Stimulated activated CD4-positive, alpha-beta T cell treated with anti-CD3 and anti-CD28 coated beads, Interleukin-4, amount 100 ng/mL, for 48 hours (primary cell): ENCODE results near the gene CLOCK.

Experiments used
- DNase-seq, 2 donors: peaks; one replicate each; pipeline ENCODE4 v3.0.0-alpha.2; 2020; ENCODE audit warnings: low read depth in 2 of 2

CLOCK gene

GRCh38 chr4:55381502-55381901 is 165.2 kb downstream of the CLOCK start:
- DNase-seq: no peak

DNA sequence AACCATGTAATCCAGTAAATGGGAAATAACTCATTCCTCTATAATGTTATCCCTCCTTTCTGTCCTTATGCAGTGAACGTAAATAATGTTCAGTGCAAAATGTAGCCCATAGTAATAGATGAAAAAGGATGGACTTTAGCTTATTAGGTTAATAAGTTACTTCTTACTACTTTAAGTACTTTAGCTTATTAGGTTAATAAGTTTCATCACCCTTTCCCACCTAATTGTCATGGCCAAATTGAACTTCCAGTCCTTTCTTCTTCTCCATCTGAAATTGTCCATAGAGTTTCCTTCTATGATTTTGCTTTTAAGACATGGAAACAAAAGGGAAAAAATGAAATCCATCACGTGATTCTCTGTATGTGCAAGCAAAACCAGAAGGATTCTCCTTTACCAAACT is 166.1 kb downstream of the CLOCK start:
- no peak for DNase-seq

DNA sequence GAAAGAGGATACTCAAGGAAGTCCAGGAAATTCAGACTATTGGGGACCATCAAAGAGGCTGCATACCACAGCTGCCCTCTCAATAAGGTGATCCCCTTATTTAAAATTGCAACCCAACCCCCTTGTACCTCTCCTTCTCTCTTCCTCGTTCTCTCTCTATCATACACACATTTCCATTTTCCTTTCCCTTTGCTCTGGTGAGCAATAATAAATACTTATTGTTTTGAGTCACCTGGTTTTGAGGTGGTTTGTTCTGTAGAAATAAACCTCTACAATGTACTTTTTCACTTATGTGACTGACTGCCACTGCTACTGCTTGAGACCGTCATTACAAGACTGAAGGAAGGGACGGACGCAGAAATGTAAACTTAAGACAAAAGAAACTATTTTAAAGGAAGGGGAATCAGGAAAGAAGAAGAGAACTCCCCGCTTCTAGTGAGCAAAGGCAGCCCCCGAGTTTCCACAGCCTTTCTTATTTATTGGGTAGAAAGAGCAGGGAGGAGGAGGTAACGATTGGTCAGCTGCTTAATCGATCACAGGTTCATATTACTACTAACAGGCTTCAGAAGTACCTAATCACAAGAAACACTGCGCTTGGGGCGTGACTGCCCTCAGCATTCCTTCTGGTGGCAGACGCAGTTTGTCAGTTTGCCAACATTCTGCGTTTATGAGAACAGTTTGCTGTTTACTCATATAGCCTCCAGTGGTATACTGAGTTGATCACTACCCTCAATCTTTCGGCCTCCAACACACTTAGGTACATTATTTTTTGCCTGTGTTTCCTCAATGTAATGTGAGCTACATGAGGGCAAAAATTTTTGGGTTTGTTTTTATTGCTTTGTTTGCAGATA is 167.9 kb downstream of the CLOCK start:
- no peak for DNase-seq
